ENCODE measurements around the gene TBC1D22A.

DNA sequence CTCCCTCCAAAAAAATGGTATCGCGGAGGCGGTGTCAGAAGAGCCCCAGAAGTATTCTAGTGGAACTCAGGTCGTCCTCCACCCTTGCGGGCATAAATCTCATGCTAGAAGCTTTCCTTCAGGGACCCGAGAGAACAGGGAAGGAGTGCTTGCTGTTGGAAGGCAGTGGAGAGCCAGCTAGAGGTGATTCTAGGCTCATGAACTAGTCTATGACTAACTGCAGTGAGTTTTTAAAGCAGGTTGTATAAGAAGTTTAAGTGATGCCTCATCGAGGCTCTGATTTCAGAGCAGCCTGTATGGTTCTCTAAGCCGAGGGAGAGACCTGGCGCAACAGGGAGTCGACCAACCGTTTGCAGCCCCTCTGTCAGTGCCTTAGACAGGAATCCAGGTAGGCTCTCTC, 85.7 kb downstream of the TBC1D22A start:
- TF ChIP-seq POLR2AphosphoS5 (IDR thresholded peaks at IDR 0.05): no peak
- TF ChIP-seq, protein P1, sequence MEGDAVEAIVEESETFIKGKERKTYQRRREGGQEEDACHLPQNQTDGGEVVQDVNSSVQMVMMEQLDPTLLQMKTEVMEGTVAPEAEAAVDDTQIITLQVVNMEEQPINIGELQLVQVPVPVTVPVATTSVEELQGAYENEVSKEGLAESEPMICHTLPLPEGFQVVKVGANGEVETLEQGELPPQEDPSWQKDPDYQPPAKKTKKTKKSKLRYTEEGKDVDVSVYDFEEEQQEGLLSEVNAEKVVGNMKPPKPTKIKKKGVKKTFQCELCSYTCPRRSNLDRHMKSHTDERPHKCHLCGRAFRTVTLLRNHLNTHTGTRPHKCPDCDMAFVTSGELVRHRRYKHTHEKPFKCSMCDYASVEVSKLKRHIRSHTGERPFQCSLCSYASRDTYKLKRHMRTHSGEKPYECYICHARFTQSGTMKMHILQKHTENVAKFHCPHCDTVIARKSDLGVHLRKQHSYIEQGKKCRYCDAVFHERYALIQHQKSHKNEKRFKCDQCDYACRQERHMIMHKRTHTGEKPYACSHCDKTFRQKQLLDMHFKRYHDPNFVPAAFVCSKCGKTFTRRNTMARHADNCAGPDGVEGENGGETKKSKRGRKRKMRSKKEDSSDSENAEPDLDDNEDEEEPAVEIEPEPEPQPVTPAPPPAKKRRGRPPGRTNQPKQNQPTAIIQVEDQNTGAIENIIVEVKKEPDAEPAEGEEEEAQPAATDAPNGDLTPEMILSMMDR (IDR thresholded peaks at IDR 0.05): no peak
- no peak for TF ChIP-seq POLR2A (IDR thresholded peaks at IDR 0.05)
- TF ChIP-seq EP300 (IDR thresholded peaks at IDR 0.05): no peak
